Measurements from ENCODE around the gene GLRX3. TPM values are rescaled to one million over a fixed set of nuclear protein-coding genes. Genes with fewer than 3 reads are reported as not detected.

GLRX3 gene
- total RNA-seq, 1 experiment from 2014 or later, result 142 TPM

DNA sequence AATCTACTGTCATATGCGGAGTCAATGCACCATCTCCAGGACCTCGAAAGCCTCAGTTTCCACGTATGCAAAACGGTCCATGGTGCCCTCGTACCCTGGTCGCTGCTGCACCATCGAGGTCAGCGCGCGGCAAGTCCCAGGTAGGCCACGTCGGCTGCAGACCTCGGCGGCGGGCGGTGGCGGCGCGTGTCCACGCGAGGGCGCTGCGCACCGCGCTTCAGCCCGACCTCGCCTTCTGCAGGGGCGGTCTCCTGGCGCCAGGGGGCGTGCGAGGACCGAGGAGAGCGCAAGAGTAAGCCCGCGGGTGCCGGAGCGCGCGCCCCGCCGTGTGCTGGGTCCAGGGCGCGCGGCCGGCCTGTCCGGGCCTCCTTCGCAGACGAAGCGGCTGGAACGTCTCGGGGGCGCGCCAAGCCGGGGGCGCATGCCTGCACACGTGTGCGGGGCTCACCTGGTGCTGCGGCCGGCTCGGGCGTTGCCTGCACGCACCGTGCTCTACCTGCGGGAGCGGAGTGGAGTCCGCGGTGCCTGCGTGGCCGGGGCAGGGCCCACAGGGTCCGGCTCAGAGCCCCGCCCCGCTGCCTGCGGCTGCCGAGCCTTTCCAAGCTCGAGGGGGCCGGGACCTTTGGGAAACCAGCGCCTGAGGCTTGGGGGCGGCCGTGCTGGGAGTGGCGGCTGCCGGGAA, 54.0 kb downstream of the GLRX3 start (continued):
- TF ChIP-seq, protein P1, sequence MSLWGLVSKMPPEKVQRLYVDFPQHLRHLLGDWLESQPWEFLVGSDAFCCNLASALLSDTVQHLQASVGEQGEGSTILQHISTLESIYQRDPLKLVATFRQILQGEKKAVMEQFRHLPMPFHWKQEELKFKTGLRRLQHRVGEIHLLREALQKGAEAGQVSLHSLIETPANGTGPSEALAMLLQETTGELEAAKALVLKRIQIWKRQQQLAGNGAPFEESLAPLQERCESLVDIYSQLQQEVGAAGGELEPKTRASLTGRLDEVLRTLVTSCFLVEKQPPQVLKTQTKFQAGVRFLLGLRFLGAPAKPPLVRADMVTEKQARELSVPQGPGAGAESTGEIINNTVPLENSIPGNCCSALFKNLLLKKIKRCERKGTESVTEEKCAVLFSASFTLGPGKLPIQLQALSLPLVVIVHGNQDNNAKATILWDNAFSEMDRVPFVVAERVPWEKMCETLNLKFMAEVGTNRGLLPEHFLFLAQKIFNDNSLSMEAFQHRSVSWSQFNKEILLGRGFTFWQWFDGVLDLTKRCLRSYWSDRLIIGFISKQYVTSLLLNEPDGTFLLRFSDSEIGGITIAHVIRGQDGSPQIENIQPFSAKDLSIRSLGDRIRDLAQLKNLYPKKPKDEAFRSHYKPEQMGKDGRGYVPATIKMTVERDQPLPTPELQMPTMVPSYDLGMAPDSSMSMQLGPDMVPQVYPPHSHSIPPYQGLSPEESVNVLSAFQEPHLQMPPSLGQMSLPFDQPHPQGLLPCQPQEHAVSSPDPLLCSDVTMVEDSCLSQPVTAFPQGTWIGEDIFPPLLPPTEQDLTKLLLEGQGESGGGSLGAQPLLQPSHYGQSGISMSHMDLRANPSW (CRISPR knock-in tag; conservative IDR thresholded peaks at IDR 0.05; ENCODE audit: low read depth), result peak; percentile 77; the same call in 1 of the 2 replicates
- TF ChIP-seq GABPB1 (CRISPR knock-in tag; IDR thresholded peaks at IDR 0.05), result 0 out of 2 replicates have a peak, but pooled peaks have one; percentile 32
- TF ChIP-seq, protein P2, sequence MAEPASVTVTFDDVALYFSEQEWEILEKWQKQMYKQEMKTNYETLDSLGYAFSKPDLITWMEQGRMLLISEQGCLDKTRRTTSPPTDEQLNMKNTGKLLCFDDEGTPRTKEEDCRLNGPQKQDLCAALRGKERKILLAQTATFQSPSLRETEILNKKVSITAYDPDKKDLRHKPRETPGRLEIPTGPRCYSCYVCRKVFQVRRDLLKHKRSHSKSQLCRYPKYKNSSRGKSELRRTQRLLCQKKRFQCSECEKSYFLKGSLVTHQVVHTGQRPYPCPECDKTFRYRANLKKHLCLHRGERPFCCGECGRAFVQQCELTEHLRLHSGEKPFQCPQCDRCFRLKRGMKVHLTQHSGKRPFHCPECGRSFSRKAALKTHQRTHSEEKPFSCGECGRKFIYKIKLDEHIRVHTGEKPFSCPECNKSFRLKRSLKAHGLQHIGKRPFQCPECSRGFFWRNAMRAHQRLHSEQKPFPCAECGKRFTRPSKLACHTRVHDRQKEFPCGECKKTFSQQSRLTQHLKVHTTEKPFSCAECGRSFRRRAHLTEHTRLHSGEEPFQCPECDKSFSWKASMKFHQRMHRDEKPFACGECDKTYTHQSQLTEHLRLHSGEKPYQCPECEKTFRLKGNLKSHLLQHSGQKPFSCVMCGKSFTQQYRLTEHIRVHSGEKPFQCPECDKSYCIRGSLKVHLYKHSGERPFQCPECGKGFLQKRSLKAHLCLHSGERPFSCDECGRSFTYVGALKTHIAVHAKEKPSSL (CRISPR knock-in tag; conservative IDR thresholded peaks at IDR 0.05), result no peak
- TF ChIP-seq JAZF1 (CRISPR knock-in tag; IDR thresholded peaks at IDR 0.05), result no peak
- 0 out of 2 replicates have a peak, but pooled peaks have one; percentile 25 for TF ChIP-seq ZNF317 (CRISPR knock-in tag; IDR thresholded peaks at IDR 0.05; ENCODE audit: borderline replicate concordance, low read depth)
- 0 out of 2 replicates have a peak, but pooled peaks have one; percentile 2 for TF ChIP-seq ZNF416 (CRISPR knock-in tag; IDR thresholded peaks at IDR 0.05)
- peak; percentile 89; the same call in 1 of the 2 replicates for TF ChIP-seq FOXP1 (CRISPR knock-in tag; IDR thresholded peaks at IDR 0.05; ENCODE audit: borderline replicate concordance)
- 0 out of 2 replicates have a peak, but pooled peaks have one; percentile 14 for TF ChIP-seq ZNF138 (CRISPR knock-in tag; conservative IDR thresholded peaks at IDR 0.05)
- no peak for TF ChIP-seq ELF4 (CRISPR knock-in tag; IDR thresholded peaks at IDR 0.05; ENCODE audit: low read depth)
- peak; percentile 75 for TF ChIP-seq SP1 (CRISPR knock-in tag; conservative IDR thresholded peaks at IDR 0.05)
- TF ChIP-seq, protein P3, sequence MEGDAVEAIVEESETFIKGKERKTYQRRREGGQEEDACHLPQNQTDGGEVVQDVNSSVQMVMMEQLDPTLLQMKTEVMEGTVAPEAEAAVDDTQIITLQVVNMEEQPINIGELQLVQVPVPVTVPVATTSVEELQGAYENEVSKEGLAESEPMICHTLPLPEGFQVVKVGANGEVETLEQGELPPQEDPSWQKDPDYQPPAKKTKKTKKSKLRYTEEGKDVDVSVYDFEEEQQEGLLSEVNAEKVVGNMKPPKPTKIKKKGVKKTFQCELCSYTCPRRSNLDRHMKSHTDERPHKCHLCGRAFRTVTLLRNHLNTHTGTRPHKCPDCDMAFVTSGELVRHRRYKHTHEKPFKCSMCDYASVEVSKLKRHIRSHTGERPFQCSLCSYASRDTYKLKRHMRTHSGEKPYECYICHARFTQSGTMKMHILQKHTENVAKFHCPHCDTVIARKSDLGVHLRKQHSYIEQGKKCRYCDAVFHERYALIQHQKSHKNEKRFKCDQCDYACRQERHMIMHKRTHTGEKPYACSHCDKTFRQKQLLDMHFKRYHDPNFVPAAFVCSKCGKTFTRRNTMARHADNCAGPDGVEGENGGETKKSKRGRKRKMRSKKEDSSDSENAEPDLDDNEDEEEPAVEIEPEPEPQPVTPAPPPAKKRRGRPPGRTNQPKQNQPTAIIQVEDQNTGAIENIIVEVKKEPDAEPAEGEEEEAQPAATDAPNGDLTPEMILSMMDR (IDR thresholded peaks at IDR 0.05), result peak; percentile 99
- no peak for TF ChIP-seq ZNF671 (CRISPR knock-in tag; IDR thresholded peaks at IDR 0.05)
- TF ChIP-seq, protein P4, sequence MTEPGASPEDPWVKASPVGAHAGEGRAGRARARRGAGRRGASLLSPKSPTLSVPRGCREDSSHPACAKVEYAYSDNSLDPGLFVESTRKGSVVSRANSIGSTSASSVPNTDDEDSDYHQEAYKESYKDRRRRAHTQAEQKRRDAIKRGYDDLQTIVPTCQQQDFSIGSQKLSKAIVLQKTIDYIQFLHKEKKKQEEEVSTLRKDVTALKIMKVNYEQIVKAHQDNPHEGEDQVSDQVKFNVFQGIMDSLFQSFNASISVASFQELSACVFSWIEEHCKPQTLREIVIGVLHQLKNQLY (CRISPR knock-in tag; IDR thresholded peaks at IDR 0.05), result no peak
- TF ChIP-seq, protein P5, sequence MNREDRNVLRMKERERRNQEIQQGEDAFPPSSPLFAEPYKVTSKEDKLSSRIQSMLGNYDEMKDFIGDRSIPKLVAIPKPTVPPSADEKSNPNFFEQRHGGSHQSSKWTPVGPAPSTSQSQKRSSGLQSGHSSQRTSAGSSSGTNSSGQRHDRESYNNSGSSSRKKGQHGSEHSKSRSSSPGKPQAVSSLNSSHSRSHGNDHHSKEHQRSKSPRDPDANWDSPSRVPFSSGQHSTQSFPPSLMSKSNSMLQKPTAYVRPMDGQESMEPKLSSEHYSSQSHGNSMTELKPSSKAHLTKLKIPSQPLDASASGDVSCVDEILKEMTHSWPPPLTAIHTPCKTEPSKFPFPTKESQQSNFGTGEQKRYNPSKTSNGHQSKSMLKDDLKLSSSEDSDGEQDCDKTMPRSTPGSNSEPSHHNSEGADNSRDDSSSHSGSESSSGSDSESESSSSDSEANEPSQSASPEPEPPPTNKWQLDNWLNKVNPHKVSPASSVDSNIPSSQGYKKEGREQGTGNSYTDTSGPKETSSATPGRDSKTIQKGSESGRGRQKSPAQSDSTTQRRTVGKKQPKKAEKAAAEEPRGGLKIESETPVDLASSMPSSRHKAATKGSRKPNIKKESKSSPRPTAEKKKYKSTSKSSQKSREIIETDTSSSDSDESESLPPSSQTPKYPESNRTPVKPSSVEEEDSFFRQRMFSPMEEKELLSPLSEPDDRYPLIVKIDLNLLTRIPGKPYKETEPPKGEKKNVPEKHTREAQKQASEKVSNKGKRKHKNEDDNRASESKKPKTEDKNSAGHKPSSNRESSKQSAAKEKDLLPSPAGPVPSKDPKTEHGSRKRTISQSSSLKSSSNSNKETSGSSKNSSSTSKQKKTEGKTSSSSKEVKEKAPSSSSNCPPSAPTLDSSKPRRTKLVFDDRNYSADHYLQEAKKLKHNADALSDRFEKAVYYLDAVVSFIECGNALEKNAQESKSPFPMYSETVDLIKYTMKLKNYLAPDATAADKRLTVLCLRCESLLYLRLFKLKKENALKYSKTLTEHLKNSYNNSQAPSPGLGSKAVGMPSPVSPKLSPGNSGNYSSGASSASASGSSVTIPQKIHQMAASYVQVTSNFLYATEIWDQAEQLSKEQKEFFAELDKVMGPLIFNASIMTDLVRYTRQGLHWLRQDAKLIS (CRISPR knock-in tag; IDR thresholded peaks at IDR 0.05; ENCODE audit: borderline replicate concordance), result peak; percentile 68; the same call in 1 of the 2 replicates
- TF ChIP-seq, protein P6, sequence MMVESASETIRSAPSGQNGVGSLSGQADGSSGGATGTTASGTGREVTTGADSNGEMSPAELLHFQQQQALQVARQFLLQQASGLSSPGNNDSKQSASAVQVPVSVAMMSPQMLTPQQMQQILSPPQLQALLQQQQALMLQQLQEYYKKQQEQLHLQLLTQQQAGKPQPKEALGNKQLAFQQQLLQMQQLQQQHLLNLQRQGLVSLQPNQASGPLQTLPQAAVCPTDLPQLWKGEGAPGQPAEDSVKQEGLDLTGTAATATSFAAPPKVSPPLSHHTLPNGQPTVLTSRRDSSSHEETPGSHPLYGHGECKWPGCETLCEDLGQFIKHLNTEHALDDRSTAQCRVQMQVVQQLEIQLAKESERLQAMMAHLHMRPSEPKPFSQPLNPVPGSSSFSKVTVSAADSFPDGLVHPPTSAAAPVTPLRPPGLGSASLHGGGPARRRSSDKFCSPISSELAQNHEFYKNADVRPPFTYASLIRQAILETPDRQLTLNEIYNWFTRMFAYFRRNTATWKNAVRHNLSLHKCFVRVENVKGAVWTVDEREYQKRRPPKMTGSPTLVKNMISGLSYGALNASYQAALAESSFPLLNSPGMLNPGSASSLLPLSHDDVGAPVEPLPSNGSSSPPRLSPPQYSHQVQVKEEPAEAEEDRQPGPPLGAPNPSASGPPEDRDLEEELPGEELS (CRISPR knock-in tag; IDR thresholded peaks at IDR 0.05), result peak; percentile 69; the same call in 1 of the 2 replicates
- TF ChIP-seq NFE2L1 (CRISPR knock-in tag; IDR thresholded peaks at IDR 0.05), result peak; percentile 73; the same call in 1 of the 2 replicates
- TF ChIP-seq CREM (CRISPR knock-in tag; IDR thresholded peaks at IDR 0.05), result peak; percentile 76
- TF ChIP-seq TP53 (CRISPR knock-in tag; IDR thresholded peaks at IDR 0.05), result peak; percentile 77; the same call in 1 of the 2 replicates
- TF ChIP-seq, protein P7, sequence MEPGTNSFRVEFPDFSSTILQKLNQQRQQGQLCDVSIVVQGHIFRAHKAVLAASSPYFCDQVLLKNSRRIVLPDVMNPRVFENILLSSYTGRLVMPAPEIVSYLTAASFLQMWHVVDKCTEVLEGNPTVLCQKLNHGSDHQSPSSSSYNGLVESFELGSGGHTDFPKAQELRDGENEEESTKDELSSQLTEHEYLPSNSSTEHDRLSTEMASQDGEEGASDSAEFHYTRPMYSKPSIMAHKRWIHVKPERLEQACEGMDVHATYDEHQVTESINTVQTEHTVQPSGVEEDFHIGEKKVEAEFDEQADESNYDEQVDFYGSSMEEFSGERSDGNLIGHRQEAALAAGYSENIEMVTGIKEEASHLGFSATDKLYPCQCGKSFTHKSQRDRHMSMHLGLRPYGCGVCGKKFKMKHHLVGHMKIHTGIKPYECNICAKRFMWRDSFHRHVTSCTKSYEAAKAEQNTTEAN (CRISPR knock-in tag; IDR thresholded peaks at IDR 0.05), result peak; percentile 89
- TF ChIP-seq CREB1 (CRISPR knock-in tag; IDR thresholded peaks at IDR 0.05), result peak; percentile 84
- TF ChIP-seq ETV6 (CRISPR knock-in tag; IDR thresholded peaks at IDR 0.05), result peak; percentile 40
- TF ChIP-seq, protein P8, sequence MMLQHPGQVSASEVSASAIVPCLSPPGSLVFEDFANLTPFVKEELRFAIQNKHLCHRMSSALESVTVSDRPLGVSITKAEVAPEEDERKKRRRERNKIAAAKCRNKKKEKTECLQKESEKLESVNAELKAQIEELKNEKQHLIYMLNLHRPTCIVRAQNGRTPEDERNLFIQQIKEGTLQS (CRISPR knock-in tag; conservative IDR thresholded peaks at IDR 0.05), result no peak
- TF ChIP-seq MYBL2 (CRISPR knock-in tag; IDR thresholded peaks at IDR 0.05), result peak; percentile 83
